GM12874 (cell line): ENCODE results near the gene ZYX.

ENCODE experiments used
- TF ChIP-seq, protein P1 (sequence below): IDR thresholded peaks from 2 replicates; pipeline ENCODE4 v1.5.1; 2011; ENCODE audit warnings: low read depth, mild to moderate bottlenecking, control low read depth, low read length, moderate library complexity; ENCODE audit not compliant: insufficient read depth

Gene ZYX

GRCh38 chr7:143347950-143348349 is 33.2 kb upstream of the ZYX start:
- TF ChIP-seq, protein P1, sequence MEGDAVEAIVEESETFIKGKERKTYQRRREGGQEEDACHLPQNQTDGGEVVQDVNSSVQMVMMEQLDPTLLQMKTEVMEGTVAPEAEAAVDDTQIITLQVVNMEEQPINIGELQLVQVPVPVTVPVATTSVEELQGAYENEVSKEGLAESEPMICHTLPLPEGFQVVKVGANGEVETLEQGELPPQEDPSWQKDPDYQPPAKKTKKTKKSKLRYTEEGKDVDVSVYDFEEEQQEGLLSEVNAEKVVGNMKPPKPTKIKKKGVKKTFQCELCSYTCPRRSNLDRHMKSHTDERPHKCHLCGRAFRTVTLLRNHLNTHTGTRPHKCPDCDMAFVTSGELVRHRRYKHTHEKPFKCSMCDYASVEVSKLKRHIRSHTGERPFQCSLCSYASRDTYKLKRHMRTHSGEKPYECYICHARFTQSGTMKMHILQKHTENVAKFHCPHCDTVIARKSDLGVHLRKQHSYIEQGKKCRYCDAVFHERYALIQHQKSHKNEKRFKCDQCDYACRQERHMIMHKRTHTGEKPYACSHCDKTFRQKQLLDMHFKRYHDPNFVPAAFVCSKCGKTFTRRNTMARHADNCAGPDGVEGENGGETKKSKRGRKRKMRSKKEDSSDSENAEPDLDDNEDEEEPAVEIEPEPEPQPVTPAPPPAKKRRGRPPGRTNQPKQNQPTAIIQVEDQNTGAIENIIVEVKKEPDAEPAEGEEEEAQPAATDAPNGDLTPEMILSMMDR: no peak

GRCh38 chr7:143351060-143351459 is 30.1 kb upstream of the ZYX start:
- TF ChIP-seq, protein P1: no peak

DNA sequence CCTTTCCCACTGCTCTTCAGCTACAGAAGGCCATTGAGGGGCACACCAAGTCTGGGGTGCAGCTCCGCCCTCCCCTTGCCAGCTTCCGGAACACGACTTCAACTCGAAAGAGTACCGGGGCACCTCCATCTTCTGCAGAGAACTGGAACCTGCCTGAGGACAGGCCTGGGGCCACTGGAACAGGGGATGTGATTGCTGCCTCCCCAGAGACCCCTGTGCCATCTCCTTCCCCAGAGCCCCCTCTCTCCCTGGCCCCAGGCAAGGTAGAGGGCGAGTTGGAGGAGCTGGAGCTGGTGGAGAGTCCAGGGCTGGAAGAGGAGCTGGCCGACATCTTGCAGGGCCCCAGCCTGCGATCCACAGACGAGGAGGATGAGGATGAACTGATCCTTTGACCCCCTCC is 29.6 kb upstream of the ZYX start:
- TF ChIP-seq, protein P1: no peak

DNA sequence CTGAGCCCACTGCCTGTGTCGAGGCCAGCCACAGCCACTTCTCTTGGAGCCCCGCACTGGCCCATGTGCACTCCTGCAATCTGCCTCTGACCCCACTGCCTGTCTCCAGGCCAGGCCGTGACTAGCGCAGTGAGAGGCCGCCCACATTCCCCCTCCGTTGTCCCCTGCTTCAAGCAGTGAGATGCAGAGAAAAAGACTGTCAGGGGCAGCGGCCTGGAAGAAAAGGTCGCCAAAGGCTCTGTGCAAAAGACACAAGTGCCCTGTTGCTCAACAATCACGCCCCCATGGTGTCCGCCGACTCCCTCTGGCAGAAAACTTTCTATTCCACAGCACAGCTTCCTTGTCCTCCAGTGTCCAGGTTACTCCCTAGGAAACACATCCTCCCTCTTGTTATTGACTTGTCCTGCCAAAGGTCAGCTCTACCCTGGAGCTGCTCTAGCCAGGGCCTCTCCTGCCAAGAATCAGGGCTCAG is 28.6 kb upstream of the ZYX start:
- TF ChIP-seq, protein P1: no peak

DNA sequence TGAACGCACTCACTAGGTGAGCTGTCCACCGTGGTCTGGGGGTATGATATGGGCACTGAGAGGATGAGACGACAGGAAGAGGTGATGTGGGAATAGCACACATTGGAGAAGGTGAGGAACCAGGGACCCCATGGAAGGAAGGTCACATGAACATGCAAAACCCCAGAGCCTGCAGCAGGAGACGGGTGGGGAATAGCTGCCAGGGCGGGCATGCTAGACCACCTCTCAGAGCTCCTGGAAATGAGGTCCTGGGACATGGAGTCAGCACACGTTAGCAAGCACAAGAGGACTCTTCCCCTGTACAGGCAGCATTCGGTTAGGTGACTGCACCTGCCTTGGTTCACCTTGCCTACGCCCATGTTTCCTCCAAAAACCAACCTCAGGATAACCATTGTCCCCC is 26.8 kb upstream of the ZYX start:
- TF ChIP-seq, protein P1: no peak

- TF ChIP-seq, protein P1: no peak
Observed at GRCh38 chr7:143354965-143355364, 26.2 kb upstream of the ZYX start.

DNA sequence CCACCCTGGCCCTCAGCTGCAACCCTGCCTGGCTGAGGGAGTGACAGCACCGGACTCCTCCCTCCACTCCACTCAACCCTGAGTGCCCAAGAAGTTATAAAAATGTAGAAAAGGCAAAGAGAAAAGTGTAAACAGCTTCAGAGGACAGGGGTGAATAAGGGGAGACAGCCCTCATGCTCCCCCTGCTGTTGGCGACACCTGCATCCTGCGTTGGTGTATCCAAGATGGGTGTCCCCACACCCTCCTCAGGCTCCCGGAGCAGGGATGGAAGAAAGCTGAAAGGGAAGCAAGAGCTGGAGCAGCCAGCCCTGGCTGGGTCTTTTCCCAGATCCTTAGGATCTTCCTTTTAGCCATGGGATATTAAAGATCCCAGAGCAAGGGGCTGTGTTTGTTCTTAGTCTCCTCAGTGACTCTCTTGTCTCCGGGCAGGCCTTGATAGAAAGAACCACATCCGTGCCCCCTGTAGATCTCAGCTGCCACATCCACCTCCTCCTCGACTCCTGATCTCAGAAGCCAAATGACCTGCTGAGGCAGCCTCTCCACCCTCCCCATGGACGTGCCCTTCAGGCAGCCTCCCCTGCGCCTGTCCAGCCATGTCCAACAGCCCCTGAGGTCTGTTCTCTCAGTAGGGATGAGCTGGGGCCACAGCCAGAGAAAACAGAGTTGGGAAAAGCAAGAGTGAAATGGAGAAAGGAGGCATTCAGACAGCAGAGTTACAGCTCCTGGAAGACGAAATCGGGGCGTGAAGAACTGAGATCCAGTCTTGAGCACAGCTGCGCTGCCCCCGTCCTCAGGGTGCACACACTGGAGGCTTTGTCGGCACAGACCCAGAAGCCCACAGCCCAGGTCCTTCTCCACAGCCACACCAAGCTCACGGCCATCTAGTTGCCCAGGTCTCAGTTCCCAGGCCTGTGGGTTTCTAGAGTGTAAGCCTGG is 25.4 kb upstream of the ZYX start:
- TF ChIP-seq, protein P1: peak; percentile 14; the same call in 1 of the 2 replicates
